ENCODE results near the gene SUFU.

SUFU gene

DNA sequence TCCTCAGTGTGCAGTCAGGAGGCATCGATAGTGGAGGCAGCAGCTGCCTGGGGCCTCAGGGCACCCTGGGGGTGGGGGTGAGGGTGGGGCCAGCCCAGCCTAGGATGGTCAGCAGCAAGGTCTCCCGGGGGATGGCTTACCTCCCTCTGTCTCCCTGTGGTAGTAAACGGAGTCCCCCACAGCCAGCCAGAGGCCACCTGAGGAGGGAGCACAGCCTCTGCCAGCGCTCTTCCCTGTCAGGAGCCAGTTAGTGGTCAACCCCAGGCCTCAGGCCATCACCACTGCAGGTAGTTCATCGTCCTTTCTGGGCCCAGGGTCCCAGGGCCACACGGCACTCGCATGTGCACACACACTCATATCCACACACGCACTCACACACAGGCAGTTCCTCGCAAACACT is 23.4 kb upstream of the SUFU start:
- in situ Hi-C loops (cut with MboI; ENCODE audit: low pct_unique_long_range_greater_than_20kb, low sequenced_read_pairs, unreplicated experiment): no loop called here
- TF ChIP-seq, protein P1, sequence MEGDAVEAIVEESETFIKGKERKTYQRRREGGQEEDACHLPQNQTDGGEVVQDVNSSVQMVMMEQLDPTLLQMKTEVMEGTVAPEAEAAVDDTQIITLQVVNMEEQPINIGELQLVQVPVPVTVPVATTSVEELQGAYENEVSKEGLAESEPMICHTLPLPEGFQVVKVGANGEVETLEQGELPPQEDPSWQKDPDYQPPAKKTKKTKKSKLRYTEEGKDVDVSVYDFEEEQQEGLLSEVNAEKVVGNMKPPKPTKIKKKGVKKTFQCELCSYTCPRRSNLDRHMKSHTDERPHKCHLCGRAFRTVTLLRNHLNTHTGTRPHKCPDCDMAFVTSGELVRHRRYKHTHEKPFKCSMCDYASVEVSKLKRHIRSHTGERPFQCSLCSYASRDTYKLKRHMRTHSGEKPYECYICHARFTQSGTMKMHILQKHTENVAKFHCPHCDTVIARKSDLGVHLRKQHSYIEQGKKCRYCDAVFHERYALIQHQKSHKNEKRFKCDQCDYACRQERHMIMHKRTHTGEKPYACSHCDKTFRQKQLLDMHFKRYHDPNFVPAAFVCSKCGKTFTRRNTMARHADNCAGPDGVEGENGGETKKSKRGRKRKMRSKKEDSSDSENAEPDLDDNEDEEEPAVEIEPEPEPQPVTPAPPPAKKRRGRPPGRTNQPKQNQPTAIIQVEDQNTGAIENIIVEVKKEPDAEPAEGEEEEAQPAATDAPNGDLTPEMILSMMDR (IDR thresholded peaks at IDR 0.05; ENCODE audit: extremely low read depth, insufficient read depth, missing control alignments): no peak
- DNase-seq (ENCODE audit: low spot score): no peak

DNA sequence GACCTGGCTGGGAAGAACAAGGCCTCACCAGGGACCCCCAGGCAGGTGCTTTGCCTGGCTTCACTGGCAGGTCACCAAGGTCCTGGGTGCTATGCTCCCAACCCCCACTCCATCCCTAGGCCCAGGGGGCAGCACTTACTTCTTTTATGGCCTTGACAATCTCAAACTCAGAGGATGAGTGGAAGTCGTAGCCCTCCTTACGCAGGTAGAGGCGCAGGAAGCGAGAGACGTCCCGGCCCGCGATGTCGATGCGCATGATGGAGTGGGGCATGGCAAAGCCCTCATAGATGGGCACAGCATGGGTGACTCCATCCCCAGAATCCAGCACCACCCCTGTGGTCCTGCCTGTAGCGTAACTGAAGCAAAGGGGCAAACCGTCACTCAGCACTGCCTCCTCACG is 19.8 kb upstream of the SUFU start:
- in situ Hi-C loops (cut with MboI; ENCODE audit: low pct_unique_long_range_greater_than_20kb, low sequenced_read_pairs, unreplicated experiment): no loop called here
- DNase-seq (ENCODE audit: low spot score): no peak

DNA sequence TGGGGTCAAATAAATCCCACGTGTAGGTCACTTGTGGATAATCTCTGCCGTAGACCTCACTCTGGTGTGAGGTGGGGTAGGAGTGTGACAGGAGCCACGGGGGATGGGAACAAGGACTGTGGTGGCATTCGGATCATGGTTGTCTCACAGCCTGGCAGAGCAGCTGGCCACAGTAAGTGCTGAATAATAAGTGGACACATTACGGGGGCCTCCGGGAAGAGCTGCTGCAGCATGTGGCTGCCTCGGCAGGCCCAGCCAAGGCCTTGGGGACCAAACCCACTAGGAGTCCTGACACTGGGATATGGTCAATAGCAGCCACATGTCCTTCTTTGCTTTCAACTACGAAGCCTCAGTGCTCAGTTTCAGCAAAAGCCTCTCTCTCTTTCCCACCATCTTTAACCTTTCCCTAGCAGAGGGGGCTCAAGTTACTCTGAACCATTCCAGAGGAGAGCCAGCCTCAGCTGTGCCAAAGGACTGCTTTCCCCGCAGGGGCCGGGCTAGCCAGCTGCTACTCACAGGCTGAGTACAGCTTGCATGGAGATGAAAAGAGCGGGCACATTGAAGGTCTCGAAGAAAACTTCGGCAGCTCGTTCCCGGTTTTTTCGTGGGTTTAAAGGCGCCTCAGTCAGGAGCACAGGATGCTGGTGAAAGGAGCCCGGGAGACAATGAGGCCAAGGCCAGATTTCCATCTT is 18.5 kb upstream of the SUFU start:
- TF ChIP-seq, protein P1 (IDR thresholded peaks at IDR 0.05; ENCODE audit: extremely low read depth, insufficient read depth, missing control alignments): no peak
- in situ Hi-C loops (cut with MboI; ENCODE audit: low pct_unique_long_range_greater_than_20kb, low sequenced_read_pairs, unreplicated experiment): no loop called here
- DNase-seq (ENCODE audit: low spot score): no peak

More for the DNA sequence above, 19.8 kb upstream of the SUFU start:
- TF ChIP-seq, protein P1 (IDR thresholded peaks at IDR 0.05; ENCODE audit: extremely low read depth, insufficient read depth, missing control alignments): no peak

DNA sequence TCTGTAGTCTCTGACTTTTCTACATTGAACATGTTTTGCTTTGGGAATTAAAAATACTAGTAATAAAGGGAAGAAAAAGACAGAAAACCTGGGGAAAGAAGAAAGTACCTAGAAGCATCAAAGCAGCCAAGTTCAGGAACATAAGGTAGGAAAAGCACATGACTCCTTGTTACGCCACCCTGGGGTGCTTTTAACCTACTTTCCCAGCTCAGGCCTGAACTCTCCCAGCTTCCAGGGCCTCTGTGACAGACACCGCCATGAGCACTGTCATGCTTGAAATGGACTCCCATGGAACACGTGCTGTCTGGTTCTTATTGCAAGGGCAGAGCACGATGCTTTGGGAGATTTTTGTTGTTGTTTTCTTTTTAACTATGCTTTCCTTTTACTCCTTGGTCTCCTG is 12.6 kb upstream of the SUFU start:
- in situ Hi-C loops (cut with MboI; ENCODE audit: low pct_unique_long_range_greater_than_20kb, low sequenced_read_pairs, unreplicated experiment): no loop called here
- no peak for DNase-seq (ENCODE audit: low spot score)

DNA sequence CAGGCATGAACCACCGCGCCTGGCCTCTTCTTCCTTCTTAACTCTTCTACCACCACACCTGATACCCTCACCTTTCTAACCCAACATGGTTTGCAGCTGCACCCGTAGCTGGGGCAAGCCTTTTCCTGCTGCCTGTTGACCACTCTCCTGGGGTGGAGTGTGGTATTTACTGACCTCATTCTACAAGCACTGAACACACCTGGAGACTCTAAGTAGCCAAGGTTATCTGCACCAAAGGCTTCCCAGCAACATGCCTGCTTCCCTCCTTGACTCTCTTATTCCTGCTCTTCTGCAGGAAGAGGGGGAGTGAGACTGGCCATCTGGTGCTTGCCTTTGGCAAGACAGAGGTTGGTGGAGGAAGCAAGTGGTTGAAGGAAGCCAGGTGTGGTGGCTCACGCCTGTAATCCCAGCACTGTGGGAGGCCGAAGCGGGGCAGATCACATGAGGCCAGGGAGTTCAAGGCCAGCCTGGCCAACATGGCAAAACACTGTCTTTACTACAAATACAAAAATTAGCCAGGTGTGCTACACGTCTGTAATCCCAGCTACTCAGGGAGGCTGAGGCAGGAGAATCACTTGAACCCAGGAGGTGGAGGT is 11.3 kb upstream of the SUFU start:
- no peak for DNase-seq (ENCODE audit: low spot score)
- TF ChIP-seq, protein P1 (IDR thresholded peaks at IDR 0.05; ENCODE audit: extremely low read depth, insufficient read depth, missing control alignments): no peak
- in situ Hi-C loops (cut with MboI; ENCODE audit: low pct_unique_long_range_greater_than_20kb, low sequenced_read_pairs, unreplicated experiment): no loop called here

More for the DNA sequence above, 12.6 kb upstream of the SUFU start:
- TF ChIP-seq, protein P1 (IDR thresholded peaks at IDR 0.05; ENCODE audit: extremely low read depth, insufficient read depth, missing control alignments): no peak

DNA sequence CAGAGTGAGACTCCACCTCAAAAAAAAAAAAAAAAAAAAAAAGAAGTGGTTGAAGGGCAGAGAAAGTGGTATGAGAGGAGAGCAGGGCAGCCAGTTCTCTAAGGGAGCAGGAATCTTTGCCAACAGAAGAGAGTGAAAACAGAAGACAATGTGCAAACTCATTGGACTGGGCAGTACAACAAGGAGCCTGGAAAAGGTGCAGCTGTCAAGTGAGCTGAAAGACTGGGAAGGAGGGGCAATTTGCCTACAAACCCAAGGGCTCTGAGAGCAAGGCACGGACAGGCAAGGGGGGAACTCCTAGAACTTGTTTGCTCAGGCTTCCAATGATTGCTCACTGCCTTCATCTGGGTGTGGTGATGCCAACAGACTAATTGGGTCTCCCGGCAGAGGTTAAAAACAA is 10.8 kb upstream of the SUFU start:
- TF ChIP-seq, protein P1 (IDR thresholded peaks at IDR 0.05; ENCODE audit: extremely low read depth, insufficient read depth, missing control alignments): no peak
- in situ Hi-C loops (cut with MboI; ENCODE audit: low pct_unique_long_range_greater_than_20kb, low sequenced_read_pairs, unreplicated experiment): no loop called here
- DNase-seq (ENCODE audit: low spot score): no peak

All from GM13977 (cell line).